CD4-positive, alpha-beta T cell (primary cell): ENCODE data around the gene NUB1. TPM values are rescaled to one million over a fixed set of nuclear protein-coding genes. Genes with fewer than 3 reads are reported as not detected.

Experiments used
- ATAC-seq: fragments of 200-7000 bp; cut with Tn5 transposase; one replicate; pipeline ENCODE4 v1.10.0; 2022; ENCODE audit warnings: mild to moderate bottlenecking; ENCODE audit not compliant: poor library complexity
- CTCF ChIA-PET: fragments of 350-600 bp; sonication (Branson Sonifier 250); formaldehyde crosslinking; loops from one replicate; lab custom pipeline; 2021; ENCODE audit warnings: antibody characterized with exemption, inconsistent platforms; lab: Charles Lee
- POLR2A ChIA-PET: fragments of 350-600 bp; sonication (Branson Sonifier 250); formaldehyde crosslinking; loops from one replicate; lab custom pipeline; 2021; ENCODE audit warnings: antibody characterized with exemption, inconsistent platforms; lab: Charles Lee
- DNase-seq, 14 experiments: peaks; one replicate each; pipeline ENCODE4 v3.0.0-alpha.2; 2013 to 2020; ENCODE audit warnings: mixed read lengths in 2 of 14
- H3K27ac ChIP-seq, 2 donors: one replicate each; pipeline versions ENCODE4 v1.5.1 to v1.7.0; 2013; ENCODE audit warnings: low read length in 2 of 2, low read depth in 1 of 2, mild to moderate bottlenecking in 1 of 2
- H3K27me3 ChIP-seq, 2 experiments: 1 replicate in 1 of 2; 2 replicates in 1 of 2; pipeline versions ENCODE4 v1.6.1 to v1.7.0; 2013; ENCODE audit warnings: low read length in 2 of 2, control low read depth in 1 of 2, mild to moderate bottlenecking in 1 of 2, moderate library complexity in 1 of 2; ENCODE audit not compliant: insufficient read depth in 2 of 2, control insufficient read depth in 1 of 2
- H3K36me3 ChIP-seq: one replicate; pipeline ENCODE4 v1.6.1; 2013; ENCODE audit warnings: low read length, control low read depth; ENCODE audit not compliant: insufficient read depth
- H3K4me1 ChIP-seq: one replicate; pipeline ENCODE4 v1.6.1; 2013; ENCODE audit warnings: low read length, control low read depth; ENCODE audit not compliant: insufficient read depth
- H3K4me3 ChIP-seq: one replicate; pipeline ENCODE4 v1.5.1; 2013; ENCODE audit warnings: mild to moderate bottlenecking, low read length, moderate library complexity
- H3K9me3 ChIP-seq, 2 experiments: 1 replicate in 1 of 2; 2 replicates in 1 of 2; pipeline versions ENCODE4 v1.6.1 to v1.7.0; 2013; ENCODE audit warnings: low read length in 2 of 2, mild to moderate bottlenecking in 2 of 2, control low read depth in 1 of 2, moderate library complexity in 1 of 2; ENCODE audit not compliant: control insufficient read depth in 1 of 2, insufficient read depth in 1 of 2
- H3K27ac Mint-ChIP-seq: one replicate; pipeline ENCODE4 v1.8.0; 2020; ENCODE audit warnings: mixed read lengths
- H3K27me3 Mint-ChIP-seq: one replicate; pipeline ENCODE4 v1.8.0; 2021; ENCODE audit warnings: mixed read lengths
- H3K36me3 Mint-ChIP-seq: one replicate; pipeline ENCODE4 v1.8.0; 2021; ENCODE audit warnings: low read depth, mixed read lengths
- H3K4me1 Mint-ChIP-seq: one replicate; pipeline ENCODE4 v1.8.0; 2021; ENCODE audit warnings: low read depth, mixed read lengths
- H3K4me3 Mint-ChIP-seq: one replicate; pipeline ENCODE4 v1.8.0; 2020; ENCODE audit warnings: mild to moderate bottlenecking, mixed read lengths
- H3K9me3 Mint-ChIP-seq: one replicate; pipeline ENCODE4 v1.8.0; 2020; ENCODE audit warnings: mixed read lengths
- intact Hi-C, 2 experiments: fragments of 100-400 bp; cut with DNase I in 1 of 2; cut with micrococcal nuclease in 1 of 2; formaldehyde crosslinking; loops; one replicate each; pipeline versions ENCODE4 v1.15.1 to v1.9.0; 2023 to 2025; cut with DNase I, micrococcal nuclease
- total RNA-seq, 174 experiments: library from RNA in 2 of 174; stranded (reverse) in 2 of 174; gene quantifications; one replicate each; pipeline ENCODE4 v1.2.3 and lab custom pipeline; 2021 to 2026
- TF ChIP-seq, protein P1 (sequence below): fragments of 200-600 bp; IDR thresholded peaks from one replicate; pipeline ENCODE4 v1.8.0; 2022; ENCODE audit warnings: antibody characterized with exemption, mild to moderate bottlenecking

Gene NUB1
- total RNA-seq, 2 experiments from 2014 or later: 86.0 to 90.4 TPM

- ChIA-PET CTCF (no interaction called here), POLR2A (no interaction called here)
- Mint-ChIP-seq H3K27ac (no peak overlapping the region), H3K36me3 (peaks cover 4% of the 10 kb centered on the region), H3K4me1 (peaks cover 23% of the 10 kb centered on the region), H3K4me3 (no peak overlapping the region), H3K9me3 (no peaks in the 10 kb centered on the region), H3K27me3 (peaks cover 30% of the 10 kb centered on the region)
- Histone ChIP-seq H3K27ac (no peak overlapping the region), H3K4me1 (peaks cover 40% of the 10 kb centered on the region), H3K27me3 (peaks cover 22 to 23% of the 10 kb centered on the region in 2 experiments), H3K4me3 (no peak overlapping the region), H3K9me3 (peaks cover 0 to 32% of the 10 kb centered on the region in 2 experiments), H3K36me3 (no peaks in the 10 kb centered on the region)
- ATAC-seq (no peak), DNase-seq (no peak)
- TF ChIP-seq, protein P1, sequence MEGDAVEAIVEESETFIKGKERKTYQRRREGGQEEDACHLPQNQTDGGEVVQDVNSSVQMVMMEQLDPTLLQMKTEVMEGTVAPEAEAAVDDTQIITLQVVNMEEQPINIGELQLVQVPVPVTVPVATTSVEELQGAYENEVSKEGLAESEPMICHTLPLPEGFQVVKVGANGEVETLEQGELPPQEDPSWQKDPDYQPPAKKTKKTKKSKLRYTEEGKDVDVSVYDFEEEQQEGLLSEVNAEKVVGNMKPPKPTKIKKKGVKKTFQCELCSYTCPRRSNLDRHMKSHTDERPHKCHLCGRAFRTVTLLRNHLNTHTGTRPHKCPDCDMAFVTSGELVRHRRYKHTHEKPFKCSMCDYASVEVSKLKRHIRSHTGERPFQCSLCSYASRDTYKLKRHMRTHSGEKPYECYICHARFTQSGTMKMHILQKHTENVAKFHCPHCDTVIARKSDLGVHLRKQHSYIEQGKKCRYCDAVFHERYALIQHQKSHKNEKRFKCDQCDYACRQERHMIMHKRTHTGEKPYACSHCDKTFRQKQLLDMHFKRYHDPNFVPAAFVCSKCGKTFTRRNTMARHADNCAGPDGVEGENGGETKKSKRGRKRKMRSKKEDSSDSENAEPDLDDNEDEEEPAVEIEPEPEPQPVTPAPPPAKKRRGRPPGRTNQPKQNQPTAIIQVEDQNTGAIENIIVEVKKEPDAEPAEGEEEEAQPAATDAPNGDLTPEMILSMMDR: no peak
- intact Hi-C loops: no loop called here
These were observed 71.6 kb downstream of the NUB1 start for GRCh38 chr7:151413241-151413640.

DNA sequence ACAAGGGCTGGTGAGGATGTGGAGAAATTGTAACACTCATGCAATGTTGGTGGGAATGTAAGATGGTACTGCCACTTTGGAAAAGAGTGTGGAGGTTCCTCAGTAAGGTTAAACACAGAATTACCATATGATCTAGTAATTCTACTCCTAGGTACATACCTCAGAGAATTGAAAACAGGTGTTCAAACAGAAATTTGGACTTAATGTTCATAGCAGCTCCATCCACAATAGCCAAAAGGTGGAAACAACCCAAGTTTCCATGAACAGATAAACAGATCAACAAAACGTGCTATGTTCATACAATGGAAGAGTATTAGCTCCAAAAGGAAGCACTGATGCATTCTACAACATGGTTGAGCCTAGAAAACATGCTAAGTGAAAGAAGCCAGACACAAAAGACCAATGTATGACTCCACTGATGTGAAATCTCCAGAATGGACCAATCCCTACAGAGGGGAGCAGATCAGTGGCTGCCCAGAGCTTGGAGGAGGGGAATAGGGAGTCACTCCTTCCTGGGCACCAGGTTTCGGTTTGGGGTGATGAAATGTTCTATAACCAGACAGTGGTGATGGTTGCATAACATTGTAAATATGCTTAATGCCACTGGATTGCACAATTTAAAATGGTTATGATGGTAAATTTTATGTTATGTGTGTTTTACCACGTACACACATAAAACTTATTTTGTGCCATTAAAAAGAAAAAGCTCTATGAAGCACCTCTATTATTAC, 73.9 kb downstream of the NUB1 start:
- Mint-ChIP-seq H3K9me3 (no peaks in the 10 kb centered on the region), H3K4me3 (no peak overlapping the region), H3K4me1 (peaks cover 14% of the 10 kb centered on the region), H3K27me3 (peaks cover 21% of the 10 kb centered on the region), H3K36me3 (no peaks in the 10 kb centered on the region), H3K27ac (no peak overlapping the region)
- Histone ChIP-seq H3K27me3 (peaks cover 9 to 12% of the 10 kb centered on the region in 2 experiments), H3K36me3 (no peaks in the 10 kb centered on the region), H3K4me1 (peaks cover 19% of the 10 kb centered on the region), H3K4me3 (no peak overlapping the region), H3K9me3 (peaks cover 5 to 37% of the 10 kb centered on the region in 2 experiments), H3K27ac (no peak overlapping the region)
- TF ChIP-seq, protein P1: no peak
- DNase-seq (peak in 3 of 14 experiments; percentile 23 to 70 (median 52)), ATAC-seq (no peak)
- CTCF ChIA-PET: no interaction called here
- POLR2A ChIA-PET: interaction anchor here (0.6 kb wide), 1 partner anchor 264 kb away, joined by 3 read pairs; no protein-coding TSS in a partner anchor
- intact Hi-C loops: no loop called here

- no peak for ATAC-seq
- peaks cover 13% of the 10 kb centered on the region for H3K27me3 Mint-ChIP-seq
- H3K4me3 ChIP-seq: no peak overlapping the region
- intact Hi-C loops: no loop called here
- H3K27ac Mint-ChIP-seq: no peak overlapping the region
- no peaks in the 10 kb centered on the region for H3K36me3 ChIP-seq
- no peak overlapping the region for H3K27ac ChIP-seq
- TF ChIP-seq, protein P1: no peak
- DNase-seq: no peak
- peaks cover 7% of the 10 kb centered on the region for H3K4me1 Mint-ChIP-seq
- peaks cover 5 to 35% of the 10 kb centered on the region in 2 experiments for H3K9me3 ChIP-seq
- ChIA-PET POLR2A (interaction anchor here (0.6 kb wide), 1 partner anchor 264 kb away, joined by 3 read pairs; no protein-coding TSS in a partner anchor), CTCF (no interaction called here)
- H3K4me3 Mint-ChIP-seq: no peak overlapping the region
- no peaks in the 10 kb centered on the region for H3K9me3 Mint-ChIP-seq
- H3K36me3 Mint-ChIP-seq: no peaks in the 10 kb centered on the region
- H3K4me1 ChIP-seq: peaks cover 11% of the 10 kb centered on the region
- peaks cover 2 to 5% of the 10 kb centered on the region in 2 experiments for H3K27me3 ChIP-seq
These were observed 74.7 kb downstream of the NUB1 start for GRCh38 chr7:151416112-151416940.
